GM18498 (cell line): ENCODE measurements around the gene HELZ.
"Not testable (repeated sequence)": the region's sequence is repeated elsewhere in the genome, so short reads cannot be mapped to it uniquely, and the experiment has no call there.

ENCODE experiments used
- ATAC-seq: cut with Tn5 transposase; IDR thresholded peaks from one replicate; pipeline ENCODE4 v1.9.1; 2021; ENCODE audit warnings: mild to moderate bottlenecking, moderate library complexity; ENCODE audit not compliant: unreplicated experiment

Gene HELZ

DNA sequence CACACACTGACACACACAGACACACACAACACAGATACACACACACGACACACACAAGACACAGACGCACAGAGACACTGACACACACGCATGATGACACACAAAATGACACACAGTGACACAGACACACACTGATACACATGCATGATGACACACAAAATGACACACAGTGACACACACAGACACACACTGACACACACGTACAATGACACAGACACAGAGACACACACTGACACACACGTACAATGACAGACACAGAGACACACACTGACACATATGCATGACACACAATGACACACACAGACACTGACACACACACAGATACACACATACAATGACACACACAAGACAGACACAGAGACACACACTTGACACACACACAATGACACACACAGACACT is 190.4 kb downstream of the HELZ start:
- no peak for ATAC-seq

- ATAC-seq: no peak
These were observed 190.9 kb downstream of the HELZ start for GRCh38 chr17:67054011-67054591.

DNA sequence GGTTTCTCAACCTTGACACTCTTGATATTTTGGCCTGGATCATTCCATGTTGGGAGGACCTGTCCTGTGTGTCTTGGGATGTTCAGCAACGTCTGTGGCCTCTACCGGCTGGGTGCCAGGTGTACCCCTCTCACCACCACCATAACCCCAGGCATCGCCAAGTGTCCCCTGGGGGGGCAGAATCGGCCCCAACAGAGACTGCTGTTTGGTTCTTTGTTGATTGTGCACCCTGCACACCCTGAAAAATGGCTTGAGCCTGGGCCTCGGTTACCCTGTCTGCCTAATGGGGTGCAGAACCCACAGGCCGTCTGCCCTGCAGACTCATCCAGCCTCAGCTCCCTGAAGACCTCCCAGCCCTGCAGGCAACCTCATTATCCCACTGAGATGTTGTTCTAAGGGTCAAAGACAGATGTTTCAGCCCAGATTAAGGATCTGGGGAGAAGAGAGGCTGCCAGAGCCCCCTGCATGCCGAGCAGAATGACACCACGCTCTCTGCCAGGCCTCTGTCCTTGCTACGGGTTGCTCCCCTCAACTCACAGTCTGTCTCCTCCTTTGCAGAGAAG is 191.5 kb downstream of the HELZ start:
- ATAC-seq: no peak

GRCh38 chr17:67052720-67053437 is 192.1 kb downstream of the HELZ start:
- no peak for ATAC-seq

DNA sequence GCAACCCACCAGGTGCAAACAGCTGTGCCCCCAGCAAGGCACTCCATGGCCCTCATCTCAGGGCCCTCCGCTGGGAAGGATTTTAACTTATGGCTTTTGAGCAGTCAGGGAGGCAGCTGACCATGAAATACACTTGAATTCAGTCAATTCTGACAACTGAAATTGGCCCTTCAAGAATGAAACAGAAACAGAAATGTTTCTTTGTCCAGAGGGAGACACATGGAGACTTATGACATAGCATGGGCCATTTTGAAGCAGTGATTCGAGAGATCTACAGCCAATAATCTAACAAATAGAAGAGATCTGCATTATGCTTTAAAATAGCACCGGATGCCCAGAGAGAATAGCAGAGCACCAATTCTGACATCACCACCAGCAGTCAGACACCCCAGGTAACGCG is 193.2 kb downstream of the HELZ start:
- no peak for ATAC-seq

DNA sequence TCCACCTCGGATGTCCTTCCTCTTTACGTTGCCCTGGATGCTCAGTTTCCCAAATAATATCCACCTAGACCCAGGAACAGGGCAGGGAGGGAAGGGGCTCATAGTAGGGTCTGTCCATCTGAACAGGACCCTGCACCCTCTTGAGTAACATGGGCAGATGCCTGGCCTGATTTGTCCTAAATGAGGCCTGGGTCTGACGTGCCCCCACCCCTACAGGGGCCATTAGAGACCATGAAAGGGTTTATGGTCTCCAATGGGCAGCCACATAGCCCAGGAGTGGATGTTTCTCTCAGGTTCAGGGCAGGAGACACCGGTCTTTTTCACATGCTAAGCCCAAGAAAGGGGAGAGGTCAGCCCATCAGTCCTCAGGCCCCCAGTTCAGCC is 193.8 kb downstream of the HELZ start:
- ATAC-seq: no peak

DNA sequence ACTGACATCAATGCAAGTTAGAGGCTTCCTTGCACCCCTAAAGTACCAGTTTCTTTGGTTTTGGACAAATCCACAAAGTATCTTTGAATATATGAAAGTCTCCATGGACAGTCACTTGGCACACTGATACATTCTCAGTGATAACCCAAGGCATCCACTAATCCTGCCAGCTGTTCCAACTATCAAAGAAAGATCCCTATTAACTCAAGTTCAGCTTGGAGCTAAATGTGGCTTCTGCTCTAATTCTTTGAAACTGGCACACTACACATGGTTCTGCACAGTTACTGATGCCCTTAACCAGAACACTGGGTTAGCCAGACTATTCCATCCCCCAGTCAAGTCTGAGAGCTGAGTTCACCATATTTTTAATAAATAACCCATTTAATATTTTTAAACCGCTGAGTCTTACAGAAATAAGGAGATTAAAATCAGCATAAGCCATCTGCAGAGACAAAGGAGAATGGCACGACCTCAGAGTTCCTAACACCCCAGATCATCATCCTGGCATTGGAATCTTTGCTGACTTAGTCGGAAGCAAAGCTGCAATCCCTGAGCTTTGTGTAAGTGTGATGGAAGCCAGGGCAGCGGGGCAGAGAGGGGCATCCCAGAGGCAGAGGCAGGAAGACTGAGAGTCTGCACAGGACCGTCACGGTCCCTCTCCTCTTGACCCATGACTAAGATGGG is 194.4 kb downstream of the HELZ start:
- no peak for ATAC-seq

GRCh38 chr17:67050066-67050465 is 194.9 kb downstream of the HELZ start:
- no peak for ATAC-seq

DNA sequence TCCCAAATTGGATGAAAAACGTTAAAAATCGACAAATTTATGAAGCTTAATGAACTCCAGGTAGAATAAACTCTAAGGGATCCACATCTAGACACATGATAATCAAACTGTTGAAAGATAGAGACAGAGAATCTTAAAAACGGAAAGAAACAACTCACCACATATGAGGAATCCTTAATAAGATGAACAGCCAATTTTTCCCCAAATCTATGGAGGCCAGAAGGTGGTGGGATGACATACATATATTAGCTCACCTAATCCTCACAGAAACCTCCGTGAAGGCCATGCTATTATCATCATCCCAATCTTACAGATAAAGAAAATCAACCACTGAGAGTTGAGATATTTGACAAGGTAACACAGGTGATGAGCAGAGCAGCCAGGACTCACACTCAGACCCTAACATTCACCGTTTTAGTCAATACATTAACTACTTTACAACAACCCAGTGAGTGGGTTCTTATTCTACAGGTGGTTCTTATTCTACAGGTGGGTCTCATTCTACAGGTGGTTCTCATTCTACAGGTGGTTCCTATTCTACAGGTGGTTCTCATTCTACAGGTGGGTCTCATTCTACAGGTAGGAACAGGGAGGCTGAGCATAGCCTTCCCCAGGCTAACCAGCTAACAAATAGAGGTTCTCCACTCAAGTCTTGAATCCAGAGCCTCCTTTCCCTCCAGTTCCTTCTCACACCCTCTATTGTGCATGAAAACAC is 195.8 kb downstream of the HELZ start:
- no peak for ATAC-seq

GRCh38 chr17:67047382-67047781 is 197.6 kb downstream of the HELZ start:
- no peak for ATAC-seq

DNA sequence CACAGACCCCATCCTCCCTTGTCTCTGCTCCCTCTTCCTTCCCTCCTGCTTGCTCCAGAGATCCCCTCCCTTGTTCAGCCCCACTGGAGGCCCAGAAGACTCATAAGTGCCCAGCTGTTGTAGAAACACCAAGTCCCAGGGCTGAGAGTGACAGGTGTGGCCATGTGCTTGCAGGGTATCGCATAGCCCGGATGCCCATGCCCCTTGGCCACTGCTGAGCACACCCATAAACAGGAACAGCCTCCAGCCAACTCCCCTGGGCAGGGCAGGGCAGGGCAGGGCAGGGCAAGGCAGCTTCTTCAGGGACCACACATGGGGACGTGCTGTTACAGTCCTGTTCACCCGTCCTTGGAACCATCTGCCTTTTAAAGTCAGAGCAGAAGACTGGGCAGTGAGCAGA is 198.6 kb downstream of the HELZ start:
- ATAC-seq: no peak

GRCh38 chr17:67044940-67045339 is 200.1 kb downstream of the HELZ start:
- no peak for ATAC-seq

- no peak for ATAC-seq
These were observed 200.8 kb downstream of the HELZ start, which contains the start of gene CACNG1 for GRCh38 chr17:67044016-67044772. CACNG1 (plus strand) TSS chr17:67044554; CDS start chr17:67044661, 107 bp downstream.

- no peak for ATAC-seq
These were observed 201.7 kb downstream of the HELZ start for GRCh38 chr17:67043283-67043682.

- ATAC-seq: no peak
These were observed 202.8 kb downstream of the HELZ start for GRCh38 chr17:67041941-67042899.

GRCh38 chr17:67041531-67041930 is 203.5 kb downstream of the HELZ start:
- no peak for ATAC-seq

DNA sequence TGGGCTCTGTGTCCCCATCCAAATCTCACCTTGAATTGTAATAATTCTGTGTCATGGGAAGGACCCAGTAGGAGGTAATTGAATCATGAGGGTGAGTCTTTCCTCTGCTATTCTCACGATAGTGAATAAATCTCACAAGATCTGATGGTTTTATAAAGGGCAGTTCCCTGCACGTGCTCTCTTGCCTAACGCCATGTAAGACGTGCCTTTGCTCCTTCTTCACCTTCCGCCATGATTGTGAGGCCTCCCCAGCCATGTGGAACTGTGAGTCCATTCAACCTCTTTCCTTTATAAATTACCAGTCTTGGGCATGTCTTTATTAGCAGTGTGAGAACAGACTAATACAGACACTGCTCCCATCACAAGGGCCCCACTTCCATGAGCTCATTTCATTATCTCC is 203.9 kb downstream of the HELZ start:
- ATAC-seq: not testable (repeated sequence)

DNA sequence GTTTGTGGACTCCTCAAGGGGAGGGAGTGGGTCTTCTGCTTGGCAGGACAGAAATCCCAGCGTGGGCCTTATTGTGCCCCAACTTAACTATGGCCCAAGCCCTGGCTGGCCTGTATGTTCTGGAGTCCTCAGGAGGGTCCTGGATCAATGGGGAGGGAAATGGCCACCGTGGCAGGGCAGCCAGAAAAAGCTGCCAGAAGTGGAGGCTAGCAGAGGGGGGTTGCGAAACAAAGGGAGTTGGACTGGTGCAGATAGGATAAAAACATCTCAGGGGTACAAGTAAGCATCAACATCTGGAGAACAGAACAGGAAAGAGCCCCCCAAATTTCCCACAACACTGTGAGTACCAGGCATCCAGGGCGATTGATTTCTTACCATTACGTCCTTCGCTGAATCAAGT is 204.3 kb downstream of the HELZ start:
- no peak for ATAC-seq

DNA sequence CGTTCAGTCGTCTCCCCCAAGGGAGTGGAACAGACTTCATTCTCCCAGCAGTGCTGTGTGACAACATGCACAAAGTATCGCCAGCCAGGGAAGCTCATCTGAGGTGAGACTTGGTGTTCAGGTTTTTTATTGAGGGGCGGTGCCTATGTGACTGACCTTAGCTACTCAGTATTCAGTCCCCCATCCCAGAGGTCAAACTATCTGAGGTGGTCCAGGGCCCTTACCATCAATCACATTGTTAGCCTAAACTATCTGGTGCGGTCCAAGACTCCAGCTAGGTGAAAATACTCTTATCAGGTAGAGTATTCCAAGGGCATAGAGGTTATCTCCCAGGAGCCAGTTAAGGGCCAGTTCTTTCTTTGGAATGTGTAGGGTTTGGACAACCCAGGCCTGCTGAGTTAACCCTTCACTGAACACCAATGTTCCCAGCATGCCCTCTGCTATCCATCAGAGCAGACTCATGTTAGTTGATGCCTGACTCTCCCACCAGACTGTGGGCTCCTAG is 206.1 kb downstream of the HELZ start:
- ATAC-seq: no peak
